OCI-LY3 (cell line): ENCODE measurements around the gene GRIK1.

Experiments
- CTCF ChIP-seq: fragments of 200-600, 300-600 bp; sonication (generic); IDR thresholded peaks from 2 replicates; pipeline ENCODE4 v1.5.1; 2014; ENCODE audit warnings: antibody characterized with exemption, low read length, low read depth
- EZH2phosphoT487 ChIP-seq: fragments of 200-600 bp; shearing (Covaris generic); IDR thresholded peaks from 2 replicates; pipeline ENCODE4 v1.6.1; 2018; ENCODE audit warnings: antibody characterized with exemption, mixed run types, low read depth

- TF ChIP-seq CTCF, result no peak
- no peak for TF ChIP-seq EZH2phosphoT487
Observed at GRCh38 chr21:29571949-29572348, 367.8 kb downstream of the GRIK1 start.
